GM23338 (cell line): Measurements from ENCODE around the gene USP10. TPM values are rescaled to one million over a fixed set of nuclear protein-coding genes. Genes with fewer than 3 reads are reported as not detected.

Source experiments
- ATAC-seq: fragments of 200-7000 bp; cut with Tn5 transposase; 3 replicates; pipeline ENCODE4 v1.9.1; 2020
- DNase-seq: peaks from one replicate; pipeline ENCODE4 v3.0.0-alpha.2; 2015; ENCODE audit warnings: low spot score
- H2AFZ ChIP-seq: fragments of 200-600 bp; sonication (generic); 2 replicates; pipeline ENCODE4 v1.8.0; 2016; ENCODE audit warnings: antibody characterized with exemption, mild to moderate bottlenecking, moderate library complexity
- H3F3A ChIP-seq: fragments of 200-600 bp; sonication (generic); replicated peaks from 2 replicates; pipeline ENCODE4 v1.8.0; 2017; ENCODE audit warnings: antibody characterized with exemption, mixed run types, low read depth
- H3K27ac ChIP-seq: fragments of 200-600 bp; sonication (generic); 2 replicates; pipeline ENCODE4 v1.6.1; 2016; ENCODE audit warnings: low read depth
- H3K27me3 ChIP-seq: fragments of 200-600 bp; sonication (generic); 2 replicates; pipeline ENCODE4 v1.8.0; 2016; ENCODE audit warnings: mild to moderate bottlenecking, mixed run types, moderate library complexity; ENCODE audit not compliant: insufficient read depth
- H3K36me3 ChIP-seq: fragments of 200-600 bp; sonication (generic); 2 replicates; pipeline ENCODE4 v1.8.0; 2016; ENCODE audit warnings: mild to moderate bottlenecking; ENCODE audit not compliant: insufficient read depth
- H3K4me1 ChIP-seq: fragments of 200-600 bp; sonication (generic); 2 replicates; pipeline ENCODE4 v1.8.0; 2016; ENCODE audit warnings: mild to moderate bottlenecking, moderate library complexity; ENCODE audit not compliant: insufficient read depth
- H3K4me2 ChIP-seq: fragments of 200-600 bp; sonication (generic); 2 replicates; pipeline ENCODE4 v1.7.1; 2017; ENCODE audit warnings: mixed run types
- H3K4me3 ChIP-seq: fragments of 200-600 bp; sonication (generic); 2 replicates; pipeline ENCODE4 v1.6.1; 2016; ENCODE audit warnings: mixed run types
- H3K79me2 ChIP-seq: fragments of 200-600 bp; sonication (generic); replicated peaks from 2 replicates; pipeline ENCODE4 v1.8.0; 2017; ENCODE audit warnings: mild to moderate bottlenecking; ENCODE audit not compliant: insufficient read depth
- H3K9me2 ChIP-seq: fragments of 200-600 bp; sonication (generic); 2 replicates; pipeline ENCODE4 v1.8.0; 2017; ENCODE audit not compliant: insufficient read depth
- H4K20me1 ChIP-seq: fragments of 200-600 bp; sonication (generic); replicated peaks from 2 replicates; pipeline ENCODE4 v1.8.0; 2017; ENCODE audit warnings: mild to moderate bottlenecking; ENCODE audit not compliant: insufficient read depth
- H3K27ac Mint-ChIP-seq: 2 replicates; pipeline ENCODE4 v1.8.0; 2020; ENCODE audit warnings: inconsistent platforms, mild to moderate bottlenecking, moderate library complexity, mixed read lengths
- H3K27me3 Mint-ChIP-seq: 3 replicates; pipeline ENCODE4 v1.8.0; 2022; ENCODE audit warnings: low read depth, mild to moderate bottlenecking, moderate library complexity, mixed read lengths, inconsistent platforms; ENCODE audit not compliant: insufficient read depth, poor library complexity
- H3K36me3 Mint-ChIP-seq: 3 replicates; pipeline ENCODE4 v1.8.0; 2021; ENCODE audit warnings: low read depth, mild to moderate bottlenecking, inconsistent platforms, moderate library complexity, mixed read lengths
- H3K4me1 Mint-ChIP-seq: 3 replicates; pipeline ENCODE4 v1.8.0; 2020; ENCODE audit warnings: mild to moderate bottlenecking, inconsistent platforms, mixed read lengths
- H3K4me3 Mint-ChIP-seq: 3 replicates; pipeline ENCODE4 v1.8.0; 2021; ENCODE audit warnings: moderate library complexity, mild to moderate bottlenecking, inconsistent platforms, mixed read lengths
- H3K9me3 Mint-ChIP-seq: 3 replicates; pipeline ENCODE4 v1.8.0; 2020; ENCODE audit warnings: moderate library complexity, mild to moderate bottlenecking, inconsistent platforms, mixed read lengths
- CREB1 ChIP-seq: fragments of 250-450 bp; sonication (Bioruptor Pico); IDR thresholded peaks from 2 replicates; pipeline ENCODE4 v1.5.0; 2020; ENCODE audit warnings: low read depth, mild to moderate bottlenecking, moderate library complexity
- EZH2phosphoT487 ChIP-seq: fragments of 200-600 bp; sonication (generic); IDR thresholded peaks from one replicate; pipeline ENCODE4 v1.8.1; 2018; ENCODE audit warnings: antibody characterized with exemption; ENCODE audit not compliant: unreplicated experiment
- NANOG ChIP-seq: IDR thresholded peaks from 2 replicates; pipeline ENCODE4 v1.6.1; 2016; ENCODE audit warnings: antibody characterized with exemption, borderline replicate concordance
- POLR2AphosphoS5 ChIP-seq: IDR thresholded peaks from 2 replicates; pipeline ENCODE4 v1.6.1; 2016; ENCODE audit warnings: antibody characterized with exemption, low read depth
- ZNF114 ChIP-seq: fragments of 250-450 bp; sonication (Bioruptor Pico); IDR thresholded peaks from 2 replicates; pipeline ENCODE4 v1.5.0; 2020; ENCODE audit warnings: mild to moderate bottlenecking, moderate library complexity
- polyA plus RNA-seq: library from polyadenylated mRNA; unstranded; fragments of >200 nt; fragmentation: Nextera tagmentation; extraction: Ambion mirVana; gene quantifications from 2 replicates; pipeline ENCODE4 v1.2.1, GENCODE V29; 2016
- total RNA-seq: library from RNA; depleted of rRNA; stranded (reverse); fragments of >200 nt; shearing (Covaris generic); gene quantifications from 2 replicates; pipeline ENCODE4 v1.2.3, GENCODE V29; 2014
- TF ChIP-seq, protein P1 (sequence below): fragments of 250-450 bp; sonication (Bioruptor Pico); IDR thresholded peaks from 2 replicates; pipeline ENCODE4 v1.5.0; 2020; ENCODE audit warnings: mild to moderate bottlenecking, moderate library complexity
- TF ChIP-seq, protein P2 (sequence below): IDR thresholded peaks from one replicate; pipeline ENCODE4 v1.6.1; 2018; ENCODE audit warnings: antibody characterized with exemption; ENCODE audit not compliant: unreplicated experiment
- TF ChIP-seq, protein P3 (sequence below), 2 experiments: fragments of 200-600 bp in 1 of 2; sonication (generic) in 1 of 2; conservative IDR thresholded peaks; 2 replicates each; pipeline versions ENCODE4 v1.5.1 to v1.6.1; 2016 to 2017; ENCODE audit warnings: antibody characterized with exemption in 2 of 2, low read depth in 2 of 2, mild to moderate bottlenecking in 2 of 2, moderate library complexity in 1 of 2

USP10 gene
- total and polyA plus RNA-seq, 2 experiments from 2014 or later, result 158 to 194 TPM

DNA sequence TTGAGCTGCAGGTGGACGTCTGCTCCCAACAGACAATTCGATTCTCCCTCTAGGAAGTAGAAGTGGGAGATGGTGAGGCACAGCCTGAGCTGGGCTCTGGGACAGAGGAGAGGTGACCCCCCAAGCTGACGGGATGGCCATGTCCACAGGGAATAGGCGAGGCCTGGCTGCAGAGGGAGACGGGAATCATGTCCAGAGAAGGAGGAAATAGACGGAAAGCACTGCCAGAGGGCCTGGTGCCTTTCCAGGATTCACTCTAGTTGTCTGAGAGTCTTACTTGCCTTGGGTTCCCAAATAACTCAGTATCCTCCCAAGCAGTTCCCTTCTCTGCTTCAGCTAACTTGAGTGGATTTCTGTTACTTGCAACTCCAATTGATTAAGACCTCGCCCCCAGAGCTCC, 115.7 kb downstream of the USP10 start:
- Histone ChIP-seq H4K20me1 (no peaks in the 10 kb centered on the region), H3K9me2 (no peaks in the 10 kb centered on the region), H3K79me2 (no peaks in the 10 kb centered on the region), H3K27me3 (peaks cover 18% of the 10 kb centered on the region), H3K27ac (no peak overlapping the region), H3K4me2 (no peak overlapping the region), H3F3A (no peaks in the 10 kb centered on the region), H3K4me3 (no peak overlapping the region), H3K36me3 (no peaks in the 10 kb centered on the region), H2AFZ (no peak overlapping the region), H3K4me1 (0 out of 2 replicates have a peak, but pooled peaks cover 5% of the 10 kb centered on the region)
- TF ChIP-seq ZNF114 (CRISPR knock-in tag), result no peak
- no peak for TF ChIP-seq EZH2phosphoT487
- TF ChIP-seq, protein P1, sequence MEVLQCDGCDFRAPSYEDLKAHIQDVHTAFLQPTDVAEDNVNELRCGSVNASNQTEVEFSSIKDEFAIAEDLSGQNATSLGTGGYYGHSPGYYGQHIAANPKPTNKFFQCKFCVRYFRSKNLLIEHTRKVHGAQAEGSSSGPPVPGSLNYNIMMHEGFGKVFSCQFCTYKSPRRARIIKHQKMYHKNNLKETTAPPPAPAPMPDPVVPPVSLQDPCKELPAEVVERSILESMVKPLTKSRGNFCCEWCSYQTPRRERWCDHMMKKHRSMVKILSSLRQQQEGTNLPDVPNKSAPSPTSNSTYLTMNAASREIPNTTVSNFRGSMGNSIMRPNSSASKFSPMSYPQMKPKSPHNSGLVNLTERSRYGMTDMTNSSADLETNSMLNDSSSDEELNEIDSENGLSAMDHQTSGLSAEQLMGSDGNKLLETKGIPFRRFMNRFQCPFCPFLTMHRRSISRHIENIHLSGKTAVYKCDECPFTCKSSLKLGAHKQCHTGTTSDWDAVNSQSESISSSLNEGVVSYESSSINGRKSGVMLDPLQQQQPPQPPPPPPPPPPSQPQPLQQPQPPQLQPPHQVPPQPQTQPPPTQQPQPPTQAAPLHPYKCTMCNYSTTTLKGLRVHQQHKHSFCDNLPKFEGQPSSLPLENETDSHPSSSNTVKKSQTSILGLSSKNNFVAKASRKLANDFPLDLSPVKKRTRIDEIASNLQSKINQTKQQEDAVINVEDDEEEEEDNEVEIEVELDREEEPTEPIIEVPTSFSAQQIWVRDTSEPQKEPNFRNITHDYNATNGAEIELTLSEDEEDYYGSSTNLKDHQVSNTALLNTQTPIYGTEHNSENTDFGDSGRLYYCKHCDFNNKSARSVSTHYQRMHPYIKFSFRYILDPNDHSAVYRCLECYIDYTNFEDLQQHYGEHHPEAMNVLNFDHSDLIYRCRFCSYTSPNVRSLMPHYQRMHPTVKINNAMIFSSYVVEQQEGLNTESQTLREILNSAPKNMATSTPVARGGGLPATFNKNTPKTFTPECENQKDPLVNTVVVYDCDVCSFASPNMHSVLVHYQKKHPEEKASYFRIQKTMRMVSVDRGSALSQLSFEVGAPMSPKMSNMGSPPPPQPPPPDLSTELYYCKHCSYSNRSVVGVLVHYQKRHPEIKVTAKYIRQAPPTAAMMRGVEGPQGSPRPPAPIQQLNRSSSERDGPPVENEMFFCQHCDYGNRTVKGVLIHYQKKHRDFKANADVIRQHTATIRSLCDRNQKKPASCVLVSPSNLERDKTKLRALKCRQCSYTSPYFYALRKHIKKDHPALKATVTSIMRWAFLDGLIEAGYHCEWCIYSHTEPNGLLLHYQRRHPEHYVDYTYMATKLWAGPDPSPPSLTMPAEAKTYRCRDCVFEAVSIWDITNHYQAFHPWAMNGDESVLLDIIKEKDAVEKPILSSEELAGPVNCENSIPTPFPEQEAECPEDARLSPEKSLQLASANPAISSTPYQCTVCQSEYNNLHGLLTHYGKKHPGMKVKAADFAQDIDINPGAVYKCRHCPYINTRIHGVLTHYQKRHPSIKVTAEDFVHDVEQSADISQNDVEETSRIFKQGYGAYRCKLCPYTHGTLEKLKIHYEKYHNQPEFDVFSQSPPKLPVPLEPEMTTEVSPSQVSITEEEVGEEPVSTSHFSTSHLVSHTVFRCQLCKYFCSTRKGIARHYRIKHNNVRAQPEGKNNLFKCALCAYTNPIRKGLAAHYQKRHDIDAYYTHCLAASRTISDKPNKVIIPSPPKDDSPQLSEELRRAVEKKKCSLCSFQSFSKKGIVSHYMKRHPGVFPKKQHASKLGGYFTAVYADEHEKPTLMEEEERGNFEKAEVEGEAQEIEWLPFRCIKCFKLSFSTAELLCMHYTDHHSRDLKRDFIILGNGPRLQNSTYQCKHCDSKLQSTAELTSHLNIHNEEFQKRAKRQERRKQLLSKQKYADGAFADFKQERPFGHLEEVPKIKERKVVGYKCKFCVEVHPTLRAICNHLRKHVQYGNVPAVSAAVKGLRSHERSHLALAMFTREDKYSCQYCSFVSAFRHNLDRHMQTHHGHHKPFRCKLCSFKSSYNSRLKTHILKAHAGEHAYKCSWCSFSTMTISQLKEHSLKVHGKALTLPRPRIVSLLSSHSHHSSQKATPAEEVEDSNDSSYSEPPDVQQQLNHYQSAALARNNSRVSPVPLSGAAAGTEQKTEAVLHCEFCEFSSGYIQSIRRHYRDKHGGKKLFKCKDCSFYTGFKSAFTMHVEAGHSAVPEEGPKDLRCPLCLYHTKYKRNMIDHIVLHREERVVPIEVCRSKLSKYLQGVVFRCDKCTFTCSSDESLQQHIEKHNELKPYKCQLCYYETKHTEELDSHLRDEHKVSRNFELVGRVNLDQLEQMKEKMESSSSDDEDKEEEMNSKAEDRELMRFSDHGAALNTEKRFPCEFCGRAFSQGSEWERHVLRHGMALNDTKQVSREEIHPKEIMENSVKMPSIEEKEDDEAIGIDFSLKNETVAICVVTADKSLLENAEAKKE, result no peak
- TF ChIP-seq NANOG, result no peak
- Mint-ChIP-seq H3K4me3 (no peak overlapping the region), H3K36me3 (no peaks in the 10 kb centered on the region; the same call in 2 of the 3 replicates), H3K27me3 (peaks cover 19% of the 10 kb centered on the region), H3K27ac (no peak overlapping the region), H3K4me1 (peaks cover 8% of the 10 kb centered on the region), H3K9me3 (no peaks in the 10 kb centered on the region; the same call in none of the 3 replicates)
- no peak for ATAC-seq
- DNase-seq, result no peak

DNA sequence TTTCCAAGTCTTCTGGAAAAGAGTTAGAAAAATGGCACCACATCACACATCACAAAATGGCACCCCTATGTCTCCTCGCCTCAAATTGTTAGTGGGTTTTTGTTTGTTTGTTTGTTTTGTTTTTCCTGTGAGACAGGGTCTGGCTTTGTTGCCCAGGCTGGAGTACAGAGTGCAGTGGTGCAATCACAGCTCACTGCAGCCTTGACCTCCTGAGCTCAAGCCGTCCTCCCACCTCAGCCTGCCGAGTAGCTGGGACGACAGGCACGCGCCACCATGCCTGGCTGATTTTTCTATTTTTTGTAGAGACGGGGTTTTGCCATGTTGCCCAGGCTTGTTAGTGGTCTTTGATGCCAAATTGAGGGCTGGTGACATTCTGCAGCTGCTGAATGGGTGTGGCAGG, 116.2 kb downstream of the USP10 start:
- Histone ChIP-seq H3K27me3 (peaks cover 24% of the 10 kb centered on the region), H3F3A (no peaks in the 10 kb centered on the region), H4K20me1 (no peaks in the 10 kb centered on the region), H3K4me1 (0 out of 2 replicates have a peak, but pooled peaks cover 5% of the 10 kb centered on the region), H3K4me3 (no peak overlapping the region), H2AFZ (no peak overlapping the region), H3K4me2 (no peak overlapping the region), H3K79me2 (no peaks in the 10 kb centered on the region), H3K9me2 (no peaks in the 10 kb centered on the region), H3K27ac (no peak overlapping the region), H3K36me3 (no peaks in the 10 kb centered on the region)
- no peaks in the 10 kb centered on the region; the same call in 2 of the 3 replicates for H3K36me3 Mint-ChIP-seq
- TF ChIP-seq, protein P2, sequence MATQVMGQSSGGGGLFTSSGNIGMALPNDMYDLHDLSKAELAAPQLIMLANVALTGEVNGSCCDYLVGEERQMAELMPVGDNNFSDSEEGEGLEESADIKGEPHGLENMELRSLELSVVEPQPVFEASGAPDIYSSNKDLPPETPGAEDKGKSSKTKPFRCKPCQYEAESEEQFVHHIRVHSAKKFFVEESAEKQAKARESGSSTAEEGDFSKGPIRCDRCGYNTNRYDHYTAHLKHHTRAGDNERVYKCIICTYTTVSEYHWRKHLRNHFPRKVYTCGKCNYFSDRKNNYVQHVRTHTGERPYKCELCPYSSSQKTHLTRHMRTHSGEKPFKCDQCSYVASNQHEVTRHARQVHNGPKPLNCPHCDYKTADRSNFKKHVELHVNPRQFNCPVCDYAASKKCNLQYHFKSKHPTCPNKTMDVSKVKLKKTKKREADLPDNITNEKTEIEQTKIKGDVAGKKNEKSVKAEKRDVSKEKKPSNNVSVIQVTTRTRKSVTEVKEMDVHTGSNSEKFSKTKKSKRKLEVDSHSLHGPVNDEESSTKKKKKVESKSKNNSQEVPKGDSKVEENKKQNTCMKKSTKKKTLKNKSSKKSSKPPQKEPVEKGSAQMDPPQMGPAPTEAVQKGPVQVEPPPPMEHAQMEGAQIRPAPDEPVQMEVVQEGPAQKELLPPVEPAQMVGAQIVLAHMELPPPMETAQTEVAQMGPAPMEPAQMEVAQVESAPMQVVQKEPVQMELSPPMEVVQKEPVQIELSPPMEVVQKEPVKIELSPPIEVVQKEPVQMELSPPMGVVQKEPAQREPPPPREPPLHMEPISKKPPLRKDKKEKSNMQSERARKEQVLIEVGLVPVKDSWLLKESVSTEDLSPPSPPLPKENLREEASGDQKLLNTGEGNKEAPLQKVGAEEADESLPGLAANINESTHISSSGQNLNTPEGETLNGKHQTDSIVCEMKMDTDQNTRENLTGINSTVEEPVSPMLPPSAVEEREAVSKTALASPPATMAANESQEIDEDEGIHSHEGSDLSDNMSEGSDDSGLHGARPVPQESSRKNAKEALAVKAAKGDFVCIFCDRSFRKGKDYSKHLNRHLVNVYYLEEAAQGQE, result no peak
- TF ChIP-seq CREB1 (CRISPR knock-in tag) (no peak), EZH2phosphoT487 (no peak), POLR2AphosphoS5 (no peak), ZNF114 (CRISPR knock-in tag) (no peak)
- TF ChIP-seq, protein P3, sequence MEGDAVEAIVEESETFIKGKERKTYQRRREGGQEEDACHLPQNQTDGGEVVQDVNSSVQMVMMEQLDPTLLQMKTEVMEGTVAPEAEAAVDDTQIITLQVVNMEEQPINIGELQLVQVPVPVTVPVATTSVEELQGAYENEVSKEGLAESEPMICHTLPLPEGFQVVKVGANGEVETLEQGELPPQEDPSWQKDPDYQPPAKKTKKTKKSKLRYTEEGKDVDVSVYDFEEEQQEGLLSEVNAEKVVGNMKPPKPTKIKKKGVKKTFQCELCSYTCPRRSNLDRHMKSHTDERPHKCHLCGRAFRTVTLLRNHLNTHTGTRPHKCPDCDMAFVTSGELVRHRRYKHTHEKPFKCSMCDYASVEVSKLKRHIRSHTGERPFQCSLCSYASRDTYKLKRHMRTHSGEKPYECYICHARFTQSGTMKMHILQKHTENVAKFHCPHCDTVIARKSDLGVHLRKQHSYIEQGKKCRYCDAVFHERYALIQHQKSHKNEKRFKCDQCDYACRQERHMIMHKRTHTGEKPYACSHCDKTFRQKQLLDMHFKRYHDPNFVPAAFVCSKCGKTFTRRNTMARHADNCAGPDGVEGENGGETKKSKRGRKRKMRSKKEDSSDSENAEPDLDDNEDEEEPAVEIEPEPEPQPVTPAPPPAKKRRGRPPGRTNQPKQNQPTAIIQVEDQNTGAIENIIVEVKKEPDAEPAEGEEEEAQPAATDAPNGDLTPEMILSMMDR (conservative IDR thresholded peaks at IDR 0.05; ENCODE audit: low read depth in 2 of 2), result no peak
- no peaks in the 10 kb centered on the region; the same call in none of the 3 replicates for H3K9me3 Mint-ChIP-seq
- peaks cover 21% of the 10 kb centered on the region for H3K27me3 Mint-ChIP-seq
- DNase-seq (no peak), ATAC-seq (no peak)
- no peak overlapping the region for H3K27ac Mint-ChIP-seq
- peaks cover 8% of the 10 kb centered on the region for H3K4me1 Mint-ChIP-seq
- H3K4me3 Mint-ChIP-seq, result no peak overlapping the region
